Right lobe of liver (tissue), 6 donors: ENCODE measurements around the gene FOXI2. TPM values are rescaled to one million over a fixed set of nuclear protein-coding genes. Genes with fewer than 3 reads are reported as not detected.

ENCODE experiments used
- ATAC-seq, 4 donors: fragments of 200-7000 bp; cut with Tn5 transposase; one replicate each; pipeline ENCODE4 v1.9.1; 2020; ENCODE audit warnings: mild to moderate bottlenecking in 4 of 4, moderate library complexity in 4 of 4
- DNase-seq, 3 donors: peaks; one replicate each; pipeline ENCODE4 v3.0.0-alpha.2; 2020
- H3K27ac ChIP-seq, 3 donors: fragments of 200-600 bp; one replicate each; pipeline ENCODE4 v1.8.0; 2022
- H3K27me3 ChIP-seq, 2 donors: fragments of 200-600 bp; one replicate each; pipeline ENCODE4 v1.8.0; 2022
- H3K36me3 ChIP-seq, 4 donors: fragments of 200-600 bp; sonication (generic) in 1 of 4; one replicate each; pipeline versions ENCODE4 v1.5.1 to v1.8.0; 2017 to 2022; ENCODE audit warnings: control low read depth in 1 of 4
- H3K4me1 ChIP-seq, 4 donors: fragments of 200-600 bp; sonication (generic) in 1 of 4; one replicate each; pipeline versions ENCODE4 v1.5.1 to v1.8.0; 2017 to 2022; ENCODE audit warnings: control low read depth in 1 of 4
- H3K4me3 ChIP-seq, 3 donors: fragments of 200-600 bp; one replicate each; pipeline ENCODE4 v1.8.0; 2022
- H3K9me3 ChIP-seq, 4 donors: fragments of 200-600 bp; sonication (generic) in 1 of 4; one replicate each; pipeline versions ENCODE4 v1.5.1 to v1.8.0; 2017 to 2022; ENCODE audit warnings: control low read depth in 1 of 4
- CTCF ChIP-seq, 4 donors: fragments of 200-600 bp in 3 of 4; fragments of 450-650 bp in 1 of 4; IDR thresholded peaks; one replicate each; pipeline versions ENCODE4 v1.5.1 to v1.8.0; 2016 to 2022; ENCODE audit warnings: antibody characterized with exemption in 4 of 4, mild to moderate bottlenecking in 2 of 4
- POLR2A ChIP-seq: fragments of 450-650 bp; IDR thresholded peaks from one replicate; pipeline ENCODE4 v1.6.1; 2017; ENCODE audit warnings: antibody characterized with exemption, mild to moderate bottlenecking
- WGBS: methylation state at CpG from one replicate; pipeline ENCODE4 v1.1.6; 2018; ENCODE audit warnings: low coverage, low lambda C conversion rate; ENCODE audit not compliant: insufficient coverage; ENCODE audit errors: missing lambda C conversion rate; 5-methylcytosine and 5-hydroxymethylcytosine counted together
- intact Hi-C, 2 donors: fragments of 100-400 bp; cut with DNase I; formaldehyde crosslinking; loops; one replicate each; pipeline versions ENCODE4 v1.11.2 to v1.14.1; 2022
- long read RNA-seq: library from polyadenylated mRNA; unstranded; transcript quantifications from one replicate; pipeline ENCODE4 v2.0.0, GENCODE V29; 2019
- total RNA-seq, 6 experiments: library from RNA; depleted of rRNA in 2 of 6; stranded (reverse); fragments of >200 nt in 2 of 6; fragmentation: NEBNext Ultra II Directional in 3 of 6; extraction: Animal tissue kit (Norgen Biotek cat#: 25700) in 3 of 6; gene quantifications; one replicate each; pipeline versions ENCODE4 v1.1.0 to v1.2.4, GENCODE V29; 2016 to 2023
- donor health status: DM: no; HTN: yes; CAD: no.
- donor health status: DM: no; HTN: no; CAD: no.
- donor health status: DM: no; HTN: no; CAD: no.
- donor health status: DM: no; HTN: yes; CAD: no.
- donor health status: DM: no; HTN: yes; CAD: no.

Gene FOXI2
- total RNA-seq = not detected
- long read RNA-seq = 0 reads

DNA sequence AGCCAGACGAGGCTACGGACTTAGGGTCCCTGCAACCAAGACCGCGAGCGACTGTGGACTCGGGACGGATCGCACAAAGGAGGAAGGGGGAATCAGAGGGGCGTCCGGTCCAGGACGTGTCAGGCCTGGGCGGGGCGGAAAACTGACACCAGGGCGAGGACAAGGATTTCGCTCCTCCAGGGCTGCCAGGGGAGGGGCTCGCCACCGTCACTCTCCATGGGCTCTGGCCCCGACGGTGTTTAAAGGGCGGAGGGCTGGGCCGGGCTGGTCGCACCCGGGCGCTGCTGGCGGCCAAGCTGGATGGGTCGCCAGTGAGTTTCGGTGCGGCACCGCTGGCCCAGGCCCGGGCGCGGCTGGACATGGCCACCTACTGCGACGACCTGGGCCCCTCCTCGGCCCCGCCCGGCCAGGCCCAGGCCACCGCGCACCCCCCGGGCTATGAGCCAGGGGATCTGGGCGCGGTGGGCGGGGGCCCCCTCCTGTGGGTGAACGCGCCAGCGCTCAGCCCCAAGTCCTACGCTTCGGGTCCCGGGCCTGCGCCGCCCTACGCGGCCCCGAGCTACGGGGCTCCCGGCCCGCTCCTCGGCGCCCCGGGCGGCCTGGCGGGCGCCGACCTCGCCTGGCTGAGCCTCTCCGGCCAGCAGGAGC is at the start of gene FOXI2:
Gene FOXI2 (plus strand): TSS at position 271 of the 648 bp plus-strand sequence. CDS start 89 bp downstream, at position 360.
- H3K4me3 ChIP-seq = no peak within 1 kb of the TSS
- TF ChIP-seq POLR2A = no peak
- TF ChIP-seq CTCF (IDR thresholded peaks at IDR 0.05) = no peak
- no peak within 1 kb of the TSS for H3K27ac ChIP-seq
- H3K36me3 ChIP-seq = no peaks in the 10 kb centered on the region
- WGBS = under 1% methylated on average over 19 of the region's 66 CpGs
- no peaks in the 10 kb centered on the region for H3K9me3 ChIP-seq
- intact Hi-C loops = no loop called here
- no peak for ATAC-seq
- H3K4me1 ChIP-seq = peaks cover 0 to 5% (median 0%) of the 10 kb centered on the region in 4 donors
- H3K27me3 ChIP-seq = peaks cover 0 to 26% of the 10 kb centered on the region in 2 donors
- DNase-seq = no peak

DNA sequence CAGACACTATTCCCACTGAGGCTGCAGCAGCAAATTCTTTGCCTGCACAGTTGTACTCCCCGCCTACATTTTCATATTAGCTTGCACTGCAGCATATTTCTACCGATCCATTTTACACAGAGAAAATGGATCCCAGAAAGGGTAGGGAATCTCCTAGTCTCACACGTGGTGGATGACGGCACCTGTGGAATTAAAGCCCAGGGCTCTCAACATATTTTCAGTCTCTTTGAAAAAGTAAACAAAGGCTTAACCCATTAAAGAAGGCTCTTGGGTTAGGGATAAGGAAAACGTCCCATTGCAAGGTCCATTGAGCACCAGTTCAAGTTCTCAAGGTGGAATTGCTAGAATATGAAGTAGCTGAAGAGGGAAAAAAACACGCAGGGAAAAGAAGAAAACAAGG is 49.4 kb upstream of the FOXI2 start:
- Histone ChIP-seq H3K4me1 (no peaks in the 10 kb centered on the region), H3K36me3 (no peaks in the 10 kb centered on the region), H3K27me3 (no peaks in the 10 kb centered on the region), H3K4me3 (no peak overlapping the region), H3K9me3 (no peaks in the 10 kb centered on the region), H3K27ac (no peak overlapping the region)
- DNase-seq (no peak), ATAC-seq (no peak)
- no peak for TF ChIP-seq POLR2A
- TF ChIP-seq CTCF (IDR thresholded peaks at IDR 0.05) = no peak
- WGBS = 29% methylated on average over 6 of the region's 6 CpGs
- intact Hi-C loops = no loop called here

- H3K9me3 ChIP-seq = no peaks in the 10 kb centered on the region
- no peaks in the 10 kb centered on the region for H3K27me3 ChIP-seq
- DNase-seq (no peak), ATAC-seq (no peak)
- intact Hi-C loops = no loop called here
- H3K27ac ChIP-seq = no peak overlapping the region
- no peaks in the 10 kb centered on the region for H3K36me3 ChIP-seq
- no peak overlapping the region for H3K4me3 ChIP-seq
- no peak for TF ChIP-seq POLR2A
- no peak for TF ChIP-seq CTCF (IDR thresholded peaks at IDR 0.05)
- H3K4me1 ChIP-seq = no peaks in the 10 kb centered on the region
- 53% methylated on average over 2 of the region's 2 CpGs for WGBS
These were observed 46.7 kb upstream of the FOXI2 start for GRCh38 chr10:127690176-127690835.

DNA sequence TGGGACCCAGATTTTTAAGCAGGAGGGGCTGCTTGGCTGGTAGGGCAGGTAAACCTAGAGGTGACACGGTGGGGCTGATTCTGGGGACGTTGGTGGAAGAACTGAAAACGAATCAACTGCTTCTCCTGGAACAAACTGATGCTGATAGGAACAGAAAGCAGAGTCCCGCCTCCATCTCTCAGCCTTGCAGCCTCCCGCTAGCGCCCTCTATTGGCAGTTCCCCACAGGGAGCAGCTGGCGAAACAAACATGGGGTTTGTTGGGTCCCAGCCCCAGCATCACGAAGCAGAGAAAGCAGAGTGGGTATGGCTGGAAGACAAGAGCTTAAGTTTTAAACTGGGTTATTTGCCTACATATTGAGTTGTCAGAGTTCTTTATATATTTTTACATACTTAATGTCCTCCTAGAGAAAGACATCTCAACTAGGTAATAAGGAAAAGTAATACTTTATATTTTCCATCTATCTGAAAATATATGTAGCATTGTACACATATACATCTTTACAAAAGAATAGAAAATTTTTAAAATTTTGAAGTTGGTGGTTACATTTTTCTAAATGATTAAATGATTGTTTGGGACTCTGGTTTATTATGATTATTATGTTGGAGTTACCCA is 42.3 kb upstream of the FOXI2 start:
- ATAC-seq = no peak
- H3K36me3 ChIP-seq = no peaks in the 10 kb centered on the region
- no peak overlapping the region for H3K4me3 ChIP-seq
- intact Hi-C loops = no loop called here
- DNase-seq = no peak
- no peaks in the 10 kb centered on the region for H3K9me3 ChIP-seq
- TF ChIP-seq CTCF (IDR thresholded peaks at IDR 0.05) (no peak), POLR2A (no peak)
- H3K27me3 ChIP-seq = no peaks in the 10 kb centered on the region
- H3K27ac ChIP-seq = no peak overlapping the region
- 37% methylated on average over 8 of the region's 8 CpGs for WGBS
- H3K4me1 ChIP-seq = no peaks in the 10 kb centered on the region
